ENCODE measurements around the gene CNTNAP2. TPM values are rescaled to one million over a fixed set of nuclear protein-coding genes. Genes with fewer than 3 reads are reported as not detected.

The CNTNAP2 gene
- total and polyA plus RNA-seq, 2 of the 4 experiments (the other 2 are of a cell fraction), result not detected

- Histone ChIP-seq H4K20me1 (ENCODE audit: insufficient read depth, low read length) (no peaks in the 10 kb centered on the region), H3K4me2 (ENCODE audit: low read depth, low read length) (no peak overlapping the region), H3K79me1 (ENCODE audit: low read depth in 1 of 2, low read length in 2 of 2) (no peaks in the 10 kb centered on the region), H3K4me1 (ENCODE audit: control insufficient read depth, insufficient read depth, low read length) (no peaks in the 10 kb centered on the region), H4K8ac (ENCODE audit: low read depth in 2 of 2, low read length in 2 of 2) (no peak overlapping the region), H3K9me3 (ENCODE audit: control insufficient read depth, insufficient read depth, low read length) (no peaks in the 10 kb centered on the region), H3K9ac (ENCODE audit: low read depth, low read length) (no peak overlapping the region), H2BK15ac (ENCODE audit: low read depth, low read length) (no peak overlapping the region), H4K5ac (ENCODE audit: low read depth, low read length) (no peak overlapping the region), H3K36me3 (ENCODE audit: control insufficient read depth, insufficient read depth, low read length) (no peaks in the 10 kb centered on the region), H3K27ac (ENCODE audit: insufficient read depth, low read length) (no peak overlapping the region), H4K91ac (ENCODE audit: insufficient read depth, low read depth, low read length) (no peak overlapping the region), H3K27me3 (ENCODE audit: control insufficient read depth, insufficient read depth, low read length) (no peaks in the 10 kb centered on the region), H2AFZ (replicated peaks; ENCODE audit: low read length, poor library complexity) (no peak overlapping the region), H3K14ac (replicated peaks; ENCODE audit: low read depth, low read length) (no peak overlapping the region), H2BK120ac (ENCODE audit: low read depth, low read length) (no peak overlapping the region), H3K4me3 (ENCODE audit: insufficient read depth, low read depth, low read length) (no peak overlapping the region), H3K18ac (ENCODE audit: low read depth, low read length) (no peak overlapping the region), H2AK5ac (ENCODE audit: low read depth, low read length) (no peak overlapping the region), H3K23ac (ENCODE audit: low read depth, low read length) (no peak overlapping the region), H2BK20ac (ENCODE audit: low read depth, low read length) (no peak overlapping the region), H3K4ac (ENCODE audit: low read depth, low read length) (no peak overlapping the region), H3K56ac (ENCODE audit: extremely low read depth, insufficient read depth, low read length) (no peak overlapping the region), H3K9me1 (ENCODE audit: insufficient read depth, low read length) (no peaks in the 10 kb centered on the region), H2AK9ac (replicated peaks; ENCODE audit: low read depth, low read length, poor library complexity) (no peak overlapping the region), H2BK5ac (ENCODE audit: low read depth, low read length, poor library complexity, severe bottlenecking) (no peak overlapping the region)
- peak; percentile 21 for DNase-seq
- POLR2A ChIA-PET (ENCODE audit: unreplicated experiment), result interaction anchor here (0.6 kb wide), 1 partner anchor 13 kb away, joined by 3 read pairs; no protein-coding TSS in a partner anchor
- ATAC-seq (ENCODE audit: low read depth), result no peak
- no TSS peak for BruUV-seq (replicated peaks)
- in situ Hi-C loops (cut with MboI; ENCODE audit: low sequenced_read_pairs), result no loop called here
- CTCF ChIA-PET, result no interaction called here
- TF ChIP-seq SMC3 (IDR thresholded peaks at IDR 0.05; ENCODE audit: low read depth, low read length) (no peak), POLR2A (IDR thresholded peaks at IDR 0.05; ENCODE audit: low read depth, low read length) (no peak), NFE2L2 (IDR thresholded peaks at IDR 0.05; ENCODE audit: low read depth, low read length) (no peak)
- TF ChIP-seq, protein P1, sequence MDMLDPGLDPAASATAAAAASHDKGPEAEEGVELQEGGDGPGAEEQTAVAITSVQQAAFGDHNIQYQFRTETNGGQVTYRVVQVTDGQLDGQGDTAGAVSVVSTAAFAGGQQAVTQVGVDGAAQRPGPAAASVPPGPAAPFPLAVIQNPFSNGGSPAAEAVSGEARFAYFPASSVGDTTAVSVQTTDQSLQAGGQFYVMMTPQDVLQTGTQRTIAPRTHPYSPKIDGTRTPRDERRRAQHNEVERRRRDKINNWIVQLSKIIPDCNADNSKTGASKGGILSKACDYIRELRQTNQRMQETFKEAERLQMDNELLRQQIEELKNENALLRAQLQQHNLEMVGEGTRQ (IDR thresholded peaks at IDR 0.05; ENCODE audit: low read depth, low read length), result no peak
- TF ChIP-seq, protein P2, sequence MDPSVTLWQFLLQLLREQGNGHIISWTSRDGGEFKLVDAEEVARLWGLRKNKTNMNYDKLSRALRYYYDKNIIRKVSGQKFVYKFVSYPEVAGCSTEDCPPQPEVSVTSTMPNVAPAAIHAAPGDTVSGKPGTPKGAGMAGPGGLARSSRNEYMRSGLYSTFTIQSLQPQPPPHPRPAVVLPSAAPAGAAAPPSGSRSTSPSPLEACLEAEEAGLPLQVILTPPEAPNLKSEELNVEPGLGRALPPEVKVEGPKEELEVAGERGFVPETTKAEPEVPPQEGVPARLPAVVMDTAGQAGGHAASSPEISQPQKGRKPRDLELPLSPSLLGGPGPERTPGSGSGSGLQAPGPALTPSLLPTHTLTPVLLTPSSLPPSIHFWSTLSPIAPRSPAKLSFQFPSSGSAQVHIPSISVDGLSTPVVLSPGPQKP (IDR thresholded peaks at IDR 0.05; ENCODE audit: borderline replicate concordance, low read depth, low read length), result no peak
- TF ChIP-seq, protein P3, sequence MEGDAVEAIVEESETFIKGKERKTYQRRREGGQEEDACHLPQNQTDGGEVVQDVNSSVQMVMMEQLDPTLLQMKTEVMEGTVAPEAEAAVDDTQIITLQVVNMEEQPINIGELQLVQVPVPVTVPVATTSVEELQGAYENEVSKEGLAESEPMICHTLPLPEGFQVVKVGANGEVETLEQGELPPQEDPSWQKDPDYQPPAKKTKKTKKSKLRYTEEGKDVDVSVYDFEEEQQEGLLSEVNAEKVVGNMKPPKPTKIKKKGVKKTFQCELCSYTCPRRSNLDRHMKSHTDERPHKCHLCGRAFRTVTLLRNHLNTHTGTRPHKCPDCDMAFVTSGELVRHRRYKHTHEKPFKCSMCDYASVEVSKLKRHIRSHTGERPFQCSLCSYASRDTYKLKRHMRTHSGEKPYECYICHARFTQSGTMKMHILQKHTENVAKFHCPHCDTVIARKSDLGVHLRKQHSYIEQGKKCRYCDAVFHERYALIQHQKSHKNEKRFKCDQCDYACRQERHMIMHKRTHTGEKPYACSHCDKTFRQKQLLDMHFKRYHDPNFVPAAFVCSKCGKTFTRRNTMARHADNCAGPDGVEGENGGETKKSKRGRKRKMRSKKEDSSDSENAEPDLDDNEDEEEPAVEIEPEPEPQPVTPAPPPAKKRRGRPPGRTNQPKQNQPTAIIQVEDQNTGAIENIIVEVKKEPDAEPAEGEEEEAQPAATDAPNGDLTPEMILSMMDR (conservative IDR thresholded peaks at IDR 0.05; ENCODE audit: low read depth, low read length), result no peak
- WGBS, 2 experiments (ENCODE audit: extremely low coverage in 2 of 2, insufficient read length in 1 of 2), result no CpG with 5 or more reads among the region's 2 CpGs
- dilution Hi-C loops (cut with HindIII; ENCODE audit: low sequenced_read_pairs, unreplicated experiment), result no loop called here
- intact Hi-C loops (cut with micrococcal nuclease), result no loop called here
These were observed 1381.5 kb downstream of the CNTNAP2 start for GRCh38 chr7:147498081-147498480.
